ENCODE measurements around the gene LRRC43. TPM values are rescaled to one million over a fixed set of nuclear protein-coding genes. Genes with fewer than 3 reads are reported as not detected.
A peak's percentile ranks its signal among the peaks of the same experiment; 100 is the strongest.

Gene LRRC43
- total RNA-seq, 1 experiment from 2014 or later = 0.46 TPM

DNA sequence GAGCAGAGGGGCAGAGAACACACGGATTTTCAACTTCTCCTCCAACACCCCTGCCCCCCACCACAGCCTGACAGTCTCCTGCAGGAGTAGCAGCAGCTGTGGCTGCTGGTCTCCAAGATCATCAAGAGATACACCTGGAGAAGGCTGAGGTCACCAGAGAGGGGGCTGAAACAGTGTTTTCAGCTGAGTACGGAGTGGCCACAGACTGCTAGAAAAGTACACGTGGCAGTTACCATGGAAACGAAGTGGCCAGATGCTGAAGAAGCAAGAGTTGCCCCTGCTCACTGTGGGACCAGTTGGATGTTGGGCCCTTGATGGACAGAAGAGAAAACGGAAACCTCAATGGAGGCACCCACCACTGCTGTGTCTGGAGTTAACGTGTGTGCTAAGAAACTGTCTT lies 47.9 kb downstream of the LRRC43 start:
- H4K5ac ChIP-seq (ENCODE audit: insufficient read length, low read depth, low read length) = no peak overlapping the region
- WGBS (ENCODE audit: extremely low coverage, insufficient read length, low lambda C conversion rate) = no CpG with 5 or more reads among the region's 6 CpGs
- no peak for DNase-seq
- no peaks in the 10 kb centered on the region for H3K9me3 ChIP-seq (ENCODE audit: control insufficient read depth, low read depth, low read length)
- H2BK5ac ChIP-seq (ENCODE audit: insufficient read length, low read length) = no peak overlapping the region
- H3K4me3 Mint-ChIP-seq = no peak overlapping the region
- TF ChIP-seq, protein P1, sequence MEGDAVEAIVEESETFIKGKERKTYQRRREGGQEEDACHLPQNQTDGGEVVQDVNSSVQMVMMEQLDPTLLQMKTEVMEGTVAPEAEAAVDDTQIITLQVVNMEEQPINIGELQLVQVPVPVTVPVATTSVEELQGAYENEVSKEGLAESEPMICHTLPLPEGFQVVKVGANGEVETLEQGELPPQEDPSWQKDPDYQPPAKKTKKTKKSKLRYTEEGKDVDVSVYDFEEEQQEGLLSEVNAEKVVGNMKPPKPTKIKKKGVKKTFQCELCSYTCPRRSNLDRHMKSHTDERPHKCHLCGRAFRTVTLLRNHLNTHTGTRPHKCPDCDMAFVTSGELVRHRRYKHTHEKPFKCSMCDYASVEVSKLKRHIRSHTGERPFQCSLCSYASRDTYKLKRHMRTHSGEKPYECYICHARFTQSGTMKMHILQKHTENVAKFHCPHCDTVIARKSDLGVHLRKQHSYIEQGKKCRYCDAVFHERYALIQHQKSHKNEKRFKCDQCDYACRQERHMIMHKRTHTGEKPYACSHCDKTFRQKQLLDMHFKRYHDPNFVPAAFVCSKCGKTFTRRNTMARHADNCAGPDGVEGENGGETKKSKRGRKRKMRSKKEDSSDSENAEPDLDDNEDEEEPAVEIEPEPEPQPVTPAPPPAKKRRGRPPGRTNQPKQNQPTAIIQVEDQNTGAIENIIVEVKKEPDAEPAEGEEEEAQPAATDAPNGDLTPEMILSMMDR (conservative IDR thresholded peaks at IDR 0.05) = no peak
- H3T11ph ChIP-seq (ENCODE audit: low read length) = no peak overlapping the region
- peaks cover 6 to 40% (median 21%) of the 10 kb centered on the region in 3 experiments for H3K36me3 Mint-ChIP-seq (ENCODE audit: insufficient read depth in 1 of 3, low read depth in 3 of 3)
- no peaks in the 10 kb centered on the region; a peak in 1 of 5 replicates for H3K9me3 Mint-ChIP-seq
- H3K18ac ChIP-seq (ENCODE audit: insufficient read length, low read depth, low read length) = no peak overlapping the region
- H3K79me2 ChIP-seq (ENCODE audit: insufficient read depth, low read length) = no peaks in the 10 kb centered on the region
- no peaks in the 10 kb centered on the region for H3K79me1 ChIP-seq (ENCODE audit: insufficient read depth, low read depth, low read length, poor library complexity, severe bottlenecking)
- no peak overlapping the region for H2BK20ac ChIP-seq (ENCODE audit: low read depth, low read length, poor library complexity, severe bottlenecking)
- no peak overlapping the region for H2BK15ac ChIP-seq (ENCODE audit: low read depth, low read length)
- H3K27me3 Mint-ChIP-seq (ENCODE audit: low read depth) = no peaks in the 10 kb centered on the region; the same call in 1 of the 2 replicates
- H4K8ac ChIP-seq (replicated peaks; ENCODE audit: insufficient read length, low read depth, low read length) = no peak overlapping the region
- no peak overlapping the region for H2BK120ac ChIP-seq (ENCODE audit: low read depth, low read length, poor library complexity, severe bottlenecking)
- H3K27ac ChIP-seq (ENCODE audit: insufficient read length, low read depth, low read length) = no peak overlapping the region
- peak overlapping the region in 1 of 3 experiments; percentile 49; a peak in 1 of 7 replicates for H3K27ac Mint-ChIP-seq
- H3K23ac ChIP-seq (ENCODE audit: insufficient read length, low read depth, low read length) = no peak overlapping the region
- no peak overlapping the region for H4K91ac ChIP-seq (ENCODE audit: insufficient read length, low read depth, low read length)
- H3K9ac ChIP-seq (ENCODE audit: extremely low read depth, insufficient read length, low read length) = no peak overlapping the region
- H3K4me2 ChIP-seq (ENCODE audit: insufficient read depth, insufficient read length, low read length) = no peak overlapping the region
- no peaks in the 10 kb centered on the region for H4K20me1 ChIP-seq (ENCODE audit: control insufficient read depth, insufficient read depth, insufficient read length)
- H3K4me1 ChIP-seq (ENCODE audit: insufficient read depth, low read length) = no peaks in the 10 kb centered on the region
- H2BK12ac ChIP-seq (ENCODE audit: insufficient read length, low read depth, low read length) = no peak overlapping the region
- no peak overlapping the region for H2AK5ac ChIP-seq (ENCODE audit: insufficient read length, low read length)
- H3K56ac ChIP-seq (ENCODE audit: insufficient read length, low read depth, low read length) = no peak overlapping the region
- H3K14ac ChIP-seq (ENCODE audit: insufficient read depth, low read length) = no peak overlapping the region
- peaks cover 7% of the 10 kb centered on the region for H3K23me2 ChIP-seq (ENCODE audit: insufficient read length, low read depth, low read length, poor library complexity, severe bottlenecking)
- peaks cover 0 to 8% of the 10 kb centered on the region in 2 experiments for H3K4me1 Mint-ChIP-seq
- H3K4ac ChIP-seq (ENCODE audit: low read depth, low read length) = no peak overlapping the region
- no peak overlapping the region for H2AFZ ChIP-seq (ENCODE audit: low read length)
- H3K27me3 ChIP-seq (ENCODE audit: insufficient read depth, low read length) = no peaks in the 10 kb centered on the region
